Fibroblast of gingiva (primary cell): ENCODE results near the gene PXK.

Source experiments
- DNase-seq: peaks from one replicate; pipeline ENCODE4 v3.0.0-alpha.2; 2011; ENCODE audit warnings: low read depth

PXK gene

GRCh38 chr3:58347984-58348383, 15.3 kb downstream of the PXK start:
- no peak for DNase-seq

- no peak for DNase-seq
These were observed 17.3 kb downstream of the PXK start for GRCh38 chr3:58349792-58350626.

DNA sequence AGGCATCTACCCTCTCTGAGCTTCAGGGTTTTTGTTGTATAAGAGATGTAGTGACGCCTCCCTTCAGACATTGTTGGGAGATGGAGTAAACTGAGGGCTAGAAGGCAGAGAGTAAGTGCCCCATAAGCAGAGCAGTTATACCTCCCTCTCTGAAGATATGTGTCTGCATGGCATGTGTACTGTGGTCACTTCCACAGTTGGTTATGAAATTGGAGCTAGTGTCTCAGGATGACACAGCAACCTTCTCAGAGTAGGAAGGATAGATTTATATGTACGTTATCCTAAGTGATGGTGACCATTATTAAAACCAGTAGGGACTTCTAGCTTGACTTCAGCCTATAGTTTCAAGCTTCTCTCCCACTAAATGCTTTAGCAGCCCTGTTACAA, 17.9 kb downstream of the PXK start:
- peak; percentile 82 for DNase-seq

GRCh38 chr3:58351920-58352319, 19.2 kb downstream of the PXK start:
- no peak for DNase-seq

- DNase-seq: no peak
These were observed 19.9 kb downstream of the PXK start for GRCh38 chr3:58352626-58353025.

DNA sequence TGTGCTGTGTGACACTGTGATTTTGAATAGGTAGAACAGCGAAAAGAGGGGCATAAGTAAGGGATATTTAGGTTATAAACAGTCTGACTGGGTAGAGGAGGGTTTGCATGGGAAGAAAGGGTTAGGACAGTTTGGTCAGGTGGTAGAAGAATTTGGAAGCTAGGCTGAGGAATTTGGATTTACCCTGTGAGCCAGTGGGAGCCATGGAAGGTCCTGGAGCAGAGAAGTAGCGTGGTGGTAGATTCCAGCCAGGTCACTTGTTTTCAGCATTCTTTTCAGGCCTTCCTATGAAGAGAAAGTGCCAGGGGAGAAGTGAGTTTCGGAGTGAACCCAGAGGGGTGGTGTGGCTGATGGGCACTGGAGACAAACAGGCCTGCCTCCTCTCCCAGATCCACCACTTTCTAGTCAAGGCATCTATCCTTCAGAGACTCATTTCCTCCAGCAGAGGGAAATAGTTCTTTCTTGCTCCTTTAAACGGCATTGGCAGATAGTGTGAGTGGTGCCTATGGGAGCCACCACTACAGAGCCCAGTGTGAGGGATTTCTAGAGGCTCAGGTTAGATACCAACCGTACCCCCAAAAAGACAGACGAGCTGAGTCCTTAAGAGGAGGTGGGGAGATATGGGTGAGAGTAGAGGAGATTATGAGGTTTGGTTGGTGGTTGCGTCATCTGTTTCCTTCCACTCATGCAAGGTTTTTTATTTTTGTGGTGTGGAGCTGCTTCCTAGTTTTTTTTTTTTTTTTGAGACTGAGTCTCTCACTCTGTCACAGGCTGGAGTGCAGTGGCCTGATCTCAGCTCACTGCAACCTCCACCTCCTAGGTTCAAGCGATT, 21.2 kb downstream of the PXK start:
- DNase-seq: peak; percentile 28

- DNase-seq: no peak
These were observed 22.5 kb downstream of the PXK start for GRCh38 chr3:58355179-58355578.

GRCh38 chr3:58356054-58356453, 23.4 kb downstream of the PXK start:
- no peak for DNase-seq

- no peak for DNase-seq
These were observed 24.7 kb downstream of the PXK start for GRCh38 chr3:58357402-58357801.

DNA sequence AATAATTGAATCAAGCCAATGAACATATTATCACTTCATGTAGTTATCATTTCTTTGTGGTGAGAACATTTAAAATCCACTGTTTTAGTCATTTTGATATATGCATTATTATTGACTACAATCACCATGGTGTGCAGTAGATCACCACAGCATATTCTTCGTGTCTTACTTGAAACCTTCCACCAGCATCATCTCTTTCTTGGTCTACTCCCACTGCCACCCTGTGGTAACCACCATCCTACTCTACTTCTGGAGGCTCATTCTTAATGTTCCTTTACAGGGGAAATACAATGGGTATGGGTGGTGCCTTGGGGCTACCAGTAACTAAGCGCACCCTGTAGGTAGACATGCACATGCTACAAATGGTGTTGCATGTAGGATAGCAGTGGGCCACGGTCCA, 25.4 kb downstream of the PXK start:
- no peak for DNase-seq

DNA sequence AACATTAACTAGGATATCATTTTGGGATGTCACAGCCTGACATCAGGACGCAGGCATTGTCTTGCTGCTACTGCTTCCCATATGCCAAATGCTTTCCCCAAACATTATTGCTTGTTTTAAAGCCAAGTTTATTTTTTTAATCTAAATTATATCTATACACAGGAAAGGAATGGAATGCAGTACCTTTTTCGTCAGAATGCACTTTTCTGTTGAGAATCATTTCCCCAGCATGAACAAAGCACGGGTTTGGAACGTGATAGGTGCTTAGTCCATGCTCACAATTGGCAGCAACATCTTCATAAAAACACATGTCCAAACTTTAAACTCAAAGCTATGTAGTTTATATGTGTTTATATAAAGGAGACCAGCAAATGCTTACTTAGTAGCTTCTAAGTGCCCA, 26.1 kb downstream of the PXK start:
- DNase-seq: no peak

DNA sequence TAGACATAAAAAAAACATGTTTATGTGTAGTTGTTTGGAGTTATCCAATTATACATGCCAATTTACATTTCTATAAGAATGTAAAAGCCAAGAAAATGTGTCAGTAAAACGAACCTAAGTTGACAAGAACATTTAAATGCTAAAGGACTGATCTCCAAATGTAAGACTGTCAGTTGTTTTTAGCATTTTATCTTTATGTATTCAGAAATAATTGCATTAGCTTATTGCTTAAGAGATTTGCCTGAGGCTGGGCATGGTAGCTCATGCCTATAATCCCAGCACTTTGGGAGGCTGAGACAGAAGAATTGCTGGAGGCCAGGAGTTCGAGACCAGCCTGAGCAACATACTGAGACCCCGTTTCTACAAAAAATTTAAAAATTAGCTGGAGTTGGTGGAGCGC, 26.9 kb downstream of the PXK start:
- no peak for DNase-seq

DNA sequence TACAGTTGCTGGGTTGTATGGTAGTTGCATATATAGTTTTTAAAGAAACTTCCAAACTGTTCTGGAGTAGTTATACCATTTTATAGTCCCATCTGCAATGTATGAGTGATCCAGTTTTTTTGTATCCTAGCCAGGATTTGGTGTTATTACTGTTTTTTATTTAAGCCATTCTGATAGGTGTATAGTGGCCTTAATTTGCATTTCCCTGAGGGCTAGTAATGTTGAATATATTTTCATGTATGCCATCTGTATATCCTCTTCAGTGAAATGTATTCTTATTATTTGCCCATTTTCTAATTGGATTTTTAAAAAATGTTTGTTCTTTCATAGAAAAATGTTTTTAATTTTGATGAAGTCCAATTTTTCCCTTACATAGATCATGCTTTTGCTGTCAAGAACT, 29.2 kb downstream of the PXK start:
- no peak for DNase-seq

GRCh38 chr3:58366699-58367098, 34.0 kb downstream of the PXK start:
- DNase-seq: no peak

DNA sequence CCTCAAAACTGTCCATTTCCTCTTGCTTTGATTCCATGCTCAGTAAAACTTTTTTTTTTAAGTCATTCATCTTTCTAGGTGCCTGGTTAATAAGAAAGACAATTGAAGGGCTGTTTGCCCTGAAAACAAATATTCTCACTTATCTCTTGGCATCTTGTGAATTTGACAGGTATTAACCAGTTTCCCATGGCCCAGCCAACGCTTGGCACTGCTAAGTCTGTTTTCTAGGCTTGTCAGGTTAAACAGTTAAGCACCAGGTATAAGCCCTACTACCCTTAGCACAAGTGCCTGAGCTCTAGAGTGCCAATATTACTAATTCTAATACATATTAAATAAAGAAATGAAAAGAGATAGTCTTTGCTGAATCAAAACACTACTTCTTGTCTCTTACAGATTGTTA, 36.3 kb downstream of the PXK start:
- DNase-seq: no peak

DNA sequence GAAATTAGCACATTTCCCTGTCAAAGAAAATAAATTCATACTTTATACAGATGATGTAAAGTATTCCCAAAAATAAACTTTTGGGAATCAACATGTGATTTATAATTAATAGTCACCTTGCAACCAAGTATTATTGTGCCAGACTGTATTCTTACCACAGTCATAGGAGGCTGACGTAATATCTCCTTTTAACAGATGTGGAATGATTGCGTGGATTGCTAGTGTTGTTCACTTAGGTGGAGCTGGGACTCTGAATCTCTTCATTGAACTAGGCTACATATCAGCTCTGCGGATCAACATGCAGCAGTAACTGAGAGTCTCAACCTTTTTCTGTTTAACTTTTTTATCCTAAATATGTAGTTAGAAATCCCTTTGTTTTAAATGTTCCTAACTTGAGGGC, 37.2 kb downstream of the PXK start:
- no peak for DNase-seq

DNA sequence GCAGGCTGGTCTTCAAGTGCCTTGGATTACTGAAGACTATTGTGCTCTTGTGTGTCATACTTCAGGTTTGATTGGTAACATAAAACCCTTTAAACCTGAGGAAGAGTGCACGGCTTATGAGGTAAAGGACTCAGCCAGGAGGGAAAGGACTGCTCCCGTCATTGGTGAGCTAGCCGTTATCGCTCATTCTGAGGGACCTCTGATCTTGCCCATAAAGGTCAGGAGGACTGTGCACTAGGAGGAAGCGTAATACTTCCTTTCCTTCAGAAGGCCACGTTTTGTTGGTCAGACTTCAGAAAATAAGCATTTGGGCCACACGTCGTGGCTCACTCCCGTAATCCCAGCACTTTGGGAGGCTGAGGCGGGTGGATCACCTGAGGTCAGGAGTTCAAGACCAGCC, 37.7 kb downstream of the PXK start:
- no peak for DNase-seq

DNA sequence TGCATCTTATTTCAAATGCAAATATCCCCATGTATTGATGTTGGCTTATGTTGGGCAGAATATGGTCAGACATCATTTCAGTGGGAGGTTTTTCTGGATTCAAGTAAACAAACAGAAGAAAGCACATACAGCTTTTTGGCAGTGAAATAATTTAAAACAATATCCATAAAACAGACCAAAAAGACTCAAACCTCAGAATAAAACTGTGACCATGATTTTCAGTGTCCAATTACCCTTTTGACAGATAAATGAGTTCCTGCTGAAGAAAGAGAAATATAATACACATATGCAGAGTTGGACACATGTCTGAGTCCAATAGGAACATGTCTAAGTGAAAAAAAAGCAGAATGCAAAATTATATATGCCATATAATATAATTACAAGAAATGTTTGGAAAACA, 39.1 kb downstream of the PXK start:
- DNase-seq: no peak

GRCh38 chr3:58375254-58375653, 42.6 kb downstream of the PXK start:
- no peak for DNase-seq

GRCh38 chr3:58377168-58377567, 44.5 kb downstream of the PXK start:
- DNase-seq: no peak

DNA sequence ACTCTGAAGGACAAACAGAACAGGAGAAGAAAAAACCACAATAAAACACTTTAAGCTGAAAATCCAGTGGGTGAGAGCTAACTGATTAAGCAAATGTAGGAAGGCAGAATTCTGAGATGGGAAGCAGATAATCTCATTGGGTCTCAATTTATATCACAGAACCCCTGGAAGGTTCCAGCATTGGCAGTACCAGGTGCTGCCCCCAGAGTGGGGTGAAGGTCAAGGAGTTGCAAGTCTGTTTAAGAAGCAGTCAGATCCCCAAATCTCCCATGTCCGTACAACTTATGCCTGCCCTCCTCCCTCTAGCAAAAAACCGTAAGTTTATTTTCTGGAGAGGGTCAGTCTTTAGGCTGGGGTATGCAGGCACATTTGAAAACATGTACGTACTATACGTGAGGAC, 45.1 kb downstream of the PXK start:
- no peak for DNase-seq

DNA sequence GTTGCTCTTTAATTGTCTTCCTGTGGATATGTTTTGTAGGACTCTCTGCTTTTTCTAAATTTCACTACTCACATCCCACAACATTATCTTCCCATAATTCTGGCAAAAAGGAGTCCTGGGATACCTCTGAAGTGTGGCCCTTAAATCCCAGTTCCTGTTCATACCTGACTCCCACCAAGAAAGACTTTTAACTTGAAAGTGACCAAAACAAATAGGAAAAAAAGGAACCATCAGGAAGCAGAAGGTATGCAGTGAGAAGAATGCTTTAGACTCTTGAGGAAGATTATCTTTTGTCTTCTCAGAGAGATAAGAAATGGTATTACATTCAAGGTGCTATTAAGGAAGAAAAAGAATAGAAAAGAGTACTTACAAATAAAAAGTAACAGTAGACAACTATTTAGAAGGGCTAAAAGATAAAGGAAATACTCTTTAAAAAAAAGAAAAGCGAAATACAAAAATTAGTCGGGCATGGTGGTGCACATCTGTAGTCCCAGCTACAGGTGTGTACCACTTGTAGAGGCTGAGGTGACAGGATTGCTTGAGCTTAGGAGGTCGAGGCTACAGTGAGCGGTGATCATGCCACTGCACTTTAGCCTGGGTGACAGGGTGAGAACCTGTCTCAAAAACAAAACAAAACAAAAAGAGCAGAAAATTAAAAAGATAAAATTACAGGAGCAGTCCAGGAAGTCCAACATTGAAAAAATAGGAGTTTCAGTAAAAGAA, 46.8 kb downstream of the PXK start:
- DNase-seq: no peak

DNA sequence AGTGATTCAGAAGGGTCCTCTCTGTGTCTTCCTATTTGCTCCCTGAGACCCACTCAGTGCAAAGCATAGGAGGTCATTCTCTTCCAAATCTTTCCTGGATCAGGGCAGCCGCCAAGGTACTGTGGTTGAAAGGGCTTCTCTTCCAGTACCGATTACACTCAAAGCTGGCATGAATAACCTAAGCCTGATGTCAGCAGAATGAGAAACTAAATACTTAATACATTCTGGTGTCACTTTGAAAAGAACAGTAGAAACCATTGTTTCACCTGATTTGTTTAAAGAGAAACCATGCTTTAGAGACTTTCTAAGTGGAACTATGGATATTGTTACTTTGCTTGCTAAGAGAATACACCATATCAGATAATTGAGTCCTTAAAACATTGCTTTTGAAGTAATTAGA, 50.8 kb downstream of the PXK start:
- peak; percentile 72 for DNase-seq
